ENCODE results near the gene CHIC1. TPM values are rescaled to one million over a fixed set of nuclear protein-coding genes. Genes with fewer than 3 reads are reported as not detected.
"Not testable (repeated sequence)": the region's sequence is repeated elsewhere in the genome, so short reads cannot be mapped to it uniquely, and the experiment has no call there.

Gene CHIC1
- polyA plus RNA-seq (ENCODE audit: insufficient read length in 4 of 4) = 10 to 100 TPM; 10.0 to 13.8 (median 12.0) TPM

GRCh38 chrX:73562984-73563737 lies at the start of gene CHIC1:
Gene CHIC1 (plus strand): TSS chrX:73563197. CDS start chrX:73563285, 88 bp downstream.
- peak in 2 of 4 donors; percentile 42 to 50 for DNase-seq (ENCODE audit: low read depth in 4 of 4, low spot score in 3 of 4)

GRCh38 chrX:73522823-73523222 lies 40.2 kb upstream of the CHIC1 start:
- not testable (repeated sequence) for DNase-seq (ENCODE audit: low read depth in 4 of 4, low spot score in 3 of 4)

GRCh38 chrX:73524906-73525305 lies 38.1 kb upstream of the CHIC1 start:
- no peak for DNase-seq (ENCODE audit: low read depth in 4 of 4, low spot score in 3 of 4)

DNA sequence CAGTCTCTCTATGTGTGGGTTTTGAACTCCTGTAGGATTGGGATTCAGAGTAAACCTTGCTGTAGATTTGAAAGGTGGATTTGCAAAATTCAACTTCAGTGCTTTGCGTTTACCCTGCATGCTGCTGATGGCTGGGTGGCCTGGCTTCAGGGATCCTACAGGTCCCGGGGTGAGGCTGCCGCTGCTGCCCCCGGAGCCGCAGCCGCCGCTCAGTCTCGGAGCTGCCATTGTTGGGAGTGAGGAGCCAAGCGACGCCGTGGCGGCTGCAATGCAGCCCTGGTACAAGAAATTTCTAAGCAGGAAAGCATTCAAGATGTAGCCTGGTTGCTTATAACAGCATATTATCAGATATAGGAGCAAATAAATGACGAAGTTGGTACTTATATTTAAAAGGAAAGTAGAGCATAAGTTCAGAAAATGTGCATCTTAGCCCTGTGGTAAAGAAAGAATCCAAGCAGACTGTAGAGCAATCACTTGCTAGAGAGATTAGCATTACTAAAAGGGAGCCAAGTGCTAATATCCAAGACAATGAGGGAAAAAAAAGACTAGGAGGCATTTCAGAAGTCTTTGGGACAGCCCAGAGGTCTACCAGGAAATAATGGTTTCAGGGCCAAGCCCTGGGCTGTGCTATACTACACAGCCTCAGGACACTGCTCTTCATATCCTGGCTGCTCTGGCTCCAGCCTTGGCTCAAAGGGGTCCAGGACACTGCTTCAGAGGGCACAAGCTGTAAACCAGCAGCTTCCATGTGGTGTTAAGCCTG lies 36.9 kb upstream of the CHIC1 start:
- no peak for DNase-seq (ENCODE audit: low read depth in 4 of 4, low spot score in 3 of 4)

DNA sequence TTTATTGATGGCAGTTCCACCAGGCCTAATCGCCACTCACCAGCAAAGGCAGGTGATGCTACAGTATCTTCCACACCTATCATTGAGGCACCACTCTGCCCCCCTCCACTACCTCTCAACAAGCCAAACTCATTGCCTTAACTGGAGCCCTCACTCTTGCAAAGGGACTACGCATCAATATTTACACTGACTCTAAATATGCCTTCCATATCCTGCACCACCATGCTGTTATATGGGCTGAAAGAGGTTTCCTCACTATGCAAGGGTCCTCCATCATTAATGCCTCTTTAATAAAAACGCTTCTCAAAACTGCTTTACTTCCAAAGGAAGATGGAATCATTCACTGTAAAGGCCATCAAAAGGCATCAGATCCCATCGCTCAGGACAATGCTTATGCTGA lies 31.3 kb upstream of the CHIC1 start:
- DNase-seq (ENCODE audit: low read depth in 4 of 4, low spot score in 3 of 4) = not testable (repeated sequence)

- DNase-seq (ENCODE audit: low read depth in 4 of 4, low spot score in 3 of 4) = no peak
Measured at GRCh38 chrX:73556159-73556558, 6.8 kb upstream of the CHIC1 start.

GRCh38 chrX:73561801-73562200 lies 1.2 kb upstream of the CHIC1 start:
- no peak for DNase-seq (ENCODE audit: low read depth in 4 of 4, low spot score in 3 of 4)

DNA sequence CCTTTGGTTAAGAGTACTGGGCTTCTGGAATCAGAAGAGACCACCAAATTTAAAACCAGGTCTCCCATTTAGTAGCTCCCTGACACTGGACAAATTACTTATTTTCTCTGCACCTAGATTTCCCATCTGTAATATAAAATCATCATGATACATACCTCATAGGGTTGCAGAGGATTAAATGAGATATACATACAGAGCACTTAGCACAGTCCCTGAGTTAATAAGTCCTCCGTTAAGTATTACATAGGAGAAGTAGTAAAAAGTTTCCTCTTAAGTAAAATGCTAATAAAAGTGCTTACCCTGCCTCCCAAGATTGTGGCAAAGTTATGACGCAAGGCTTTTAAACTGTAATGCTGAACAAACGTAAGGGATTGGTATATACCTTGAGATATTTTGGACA lies 539 bp upstream of the CHIC1 start:
- no peak for DNase-seq (ENCODE audit: low read depth in 4 of 4, low spot score in 3 of 4)

DNA sequence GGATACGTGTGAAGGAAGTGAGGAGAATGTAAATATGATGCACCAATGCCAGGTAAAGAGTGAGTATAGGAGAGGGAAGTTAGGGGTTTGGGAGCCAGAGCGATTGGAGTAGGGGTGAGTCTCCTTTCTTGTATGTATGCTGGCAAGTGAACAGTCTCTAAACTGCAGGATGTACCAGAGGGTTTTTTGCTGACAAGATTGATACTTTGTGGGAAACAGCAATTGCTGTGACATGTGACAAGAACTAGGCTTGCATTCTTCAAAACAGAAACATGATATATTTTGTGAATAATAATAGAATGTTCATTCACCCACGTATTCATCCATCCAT lies 706 bp downstream of the CHIC1 start:
- DNase-seq (ENCODE audit: low read depth in 4 of 4, low spot score in 3 of 4) = peak in 1 of 4 donors; percentile 29

DNA sequence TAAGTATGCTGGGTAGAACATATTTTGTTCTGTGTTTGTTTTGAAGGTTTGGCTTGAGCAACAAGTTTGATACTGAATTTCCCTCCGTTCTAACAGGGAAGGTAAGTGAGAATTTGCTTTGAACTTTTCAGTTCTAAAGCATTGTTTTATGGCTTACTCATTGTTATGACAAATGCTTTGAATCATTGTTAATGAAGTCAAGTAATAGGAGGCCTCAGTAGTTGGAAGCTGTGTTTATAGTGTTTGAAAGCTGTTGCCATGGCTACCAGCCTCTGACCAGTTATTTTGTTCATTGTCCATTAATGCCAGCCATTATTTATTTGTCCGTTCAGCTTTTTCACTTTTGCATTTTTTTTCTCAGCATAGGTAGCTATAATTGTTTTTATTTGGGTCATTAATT lies 14.4 kb downstream of the CHIC1 start:
- DNase-seq (ENCODE audit: low read depth in 4 of 4, low spot score in 3 of 4) = no peak

DNA sequence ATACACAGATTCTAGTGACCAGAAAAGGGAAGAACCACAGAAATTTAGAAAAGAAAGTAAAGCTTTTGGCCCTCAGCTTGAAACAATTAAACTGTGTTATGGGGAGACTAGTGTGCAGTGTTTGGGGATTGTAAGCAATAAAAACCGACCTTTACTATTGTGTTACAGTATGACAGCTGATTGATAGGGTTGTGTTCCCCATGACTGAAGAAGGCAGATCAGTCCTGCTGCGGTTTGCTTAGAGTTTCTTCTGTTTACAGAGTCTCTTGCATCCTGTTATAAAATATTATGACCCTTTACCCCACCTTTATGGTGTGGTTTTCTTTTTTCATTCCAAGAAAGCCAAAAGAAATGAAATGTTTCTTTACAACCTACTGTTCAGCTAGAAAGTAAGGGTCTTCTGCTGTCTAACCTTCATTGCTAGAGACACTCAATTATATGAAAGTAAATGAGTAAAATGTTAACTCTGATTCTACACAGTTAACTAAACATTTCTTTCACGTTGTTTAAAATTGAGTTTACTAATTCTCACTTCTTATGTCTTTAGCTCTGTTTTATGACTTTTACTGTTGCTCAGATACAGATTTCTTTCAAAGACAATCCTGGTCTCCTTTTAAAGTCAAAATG lies 18.1 kb downstream of the CHIC1 start:
- DNase-seq (ENCODE audit: low read depth in 4 of 4, low spot score in 3 of 4) = no peak

DNA sequence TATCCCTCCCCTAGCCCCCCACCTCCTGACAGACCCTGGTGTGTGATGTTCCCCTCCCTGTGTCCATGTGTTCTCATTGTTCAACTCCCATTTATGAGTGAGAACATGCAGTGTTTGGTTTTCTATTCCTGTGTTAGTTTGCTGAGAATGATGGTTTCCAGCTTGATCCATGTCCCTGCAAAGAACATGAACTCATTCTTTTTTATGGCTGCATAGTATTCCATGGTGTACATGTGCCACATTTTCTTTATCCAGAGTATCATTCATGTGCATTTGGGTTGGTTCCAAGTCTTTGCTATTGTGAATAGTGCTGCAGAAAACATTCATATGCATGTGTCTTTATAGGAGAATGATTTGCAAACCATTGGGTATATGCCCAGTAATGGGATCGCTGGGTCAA lies 34.8 kb downstream of the CHIC1 start:
- DNase-seq (ENCODE audit: low read depth in 4 of 4, low spot score in 3 of 4) = not testable (repeated sequence)

- no peak for DNase-seq (ENCODE audit: low read depth in 4 of 4, low spot score in 3 of 4)
Measured at GRCh38 chrX:73615022-73615421, 52.0 kb downstream of the CHIC1 start.

GRCh38 chrX:73641669-73642068 lies 78.7 kb downstream of the CHIC1 start:
- DNase-seq (ENCODE audit: low read depth in 4 of 4, low spot score in 3 of 4) = not testable (repeated sequence)

DNA sequence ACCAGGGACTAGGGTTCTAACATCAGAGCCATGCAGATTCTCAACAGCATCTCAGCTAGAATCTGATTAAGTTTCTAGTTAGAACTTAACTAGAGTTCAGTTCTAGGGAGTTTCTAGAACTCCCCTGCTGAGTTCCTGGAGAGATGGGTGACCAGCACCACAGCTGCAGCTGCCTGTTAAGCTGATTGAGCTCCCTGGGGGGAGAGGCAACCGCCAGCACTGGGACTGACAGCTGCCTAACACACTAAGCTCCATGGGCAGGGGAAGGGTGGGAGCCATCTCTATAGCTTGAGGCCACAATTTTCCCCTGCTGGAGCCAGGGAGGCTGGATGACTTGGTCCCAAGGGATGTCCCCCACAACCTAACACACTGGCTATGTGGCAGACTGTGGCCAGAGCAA lies 84.2 kb downstream of the CHIC1 start:
- no peak for DNase-seq (ENCODE audit: low read depth in 4 of 4, low spot score in 3 of 4)

DNA sequence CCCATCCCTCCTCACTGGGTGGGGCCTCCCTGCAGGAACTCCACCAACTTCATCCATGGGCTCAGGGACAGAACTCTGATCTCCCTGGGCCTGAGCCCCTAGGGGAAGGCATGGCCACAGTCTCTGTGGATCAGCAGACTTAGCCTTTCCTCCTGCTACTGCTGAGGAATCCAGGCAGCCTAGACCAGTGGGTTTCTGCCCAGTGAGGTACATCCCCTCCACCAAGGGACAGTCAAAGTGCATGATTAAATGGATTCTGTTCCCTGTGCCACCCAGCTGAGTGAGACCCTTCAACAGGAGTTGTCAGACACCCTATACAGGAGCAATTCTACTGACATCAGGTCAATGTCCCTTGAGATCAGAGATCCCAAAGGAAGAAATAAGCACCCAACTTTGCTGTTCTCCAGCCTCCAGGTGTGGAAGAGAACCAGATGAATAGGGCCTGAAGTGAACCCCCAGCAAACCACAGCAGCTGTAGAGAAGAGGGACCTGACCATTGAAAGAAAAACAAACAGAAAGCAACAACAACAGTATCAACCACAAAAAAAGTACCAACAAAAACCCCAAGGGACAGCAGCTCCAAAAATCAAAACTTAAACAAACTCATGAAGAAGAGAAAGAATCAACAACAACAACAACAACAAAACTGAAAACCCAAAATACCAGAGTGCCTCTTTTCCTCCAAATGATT lies 84.8 kb downstream of the CHIC1 start:
- DNase-seq (ENCODE audit: low read depth in 4 of 4, low spot score in 3 of 4) = no peak

DNA sequence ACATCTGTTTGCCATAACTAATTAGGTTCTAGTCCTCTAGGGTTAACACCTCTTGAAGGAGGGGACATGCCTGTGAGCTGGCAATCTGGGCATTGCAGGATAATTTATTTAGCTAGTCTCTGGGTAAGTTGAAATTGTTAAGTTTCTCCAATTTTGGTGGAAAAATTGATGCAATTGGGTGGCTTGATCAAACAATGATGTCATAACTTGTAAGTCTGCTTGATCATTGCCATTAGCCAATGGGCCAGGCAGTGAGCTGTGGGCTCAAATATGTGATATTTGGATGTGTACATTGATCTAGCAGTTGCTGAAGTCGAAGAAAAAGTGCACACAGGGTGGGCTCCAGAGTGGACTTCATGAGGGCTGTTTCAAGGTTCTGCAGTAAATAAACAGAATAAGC lies 98.3 kb downstream of the CHIC1 start:
- DNase-seq (ENCODE audit: low read depth in 4 of 4, low spot score in 3 of 4) = not testable (repeated sequence)

DNA sequence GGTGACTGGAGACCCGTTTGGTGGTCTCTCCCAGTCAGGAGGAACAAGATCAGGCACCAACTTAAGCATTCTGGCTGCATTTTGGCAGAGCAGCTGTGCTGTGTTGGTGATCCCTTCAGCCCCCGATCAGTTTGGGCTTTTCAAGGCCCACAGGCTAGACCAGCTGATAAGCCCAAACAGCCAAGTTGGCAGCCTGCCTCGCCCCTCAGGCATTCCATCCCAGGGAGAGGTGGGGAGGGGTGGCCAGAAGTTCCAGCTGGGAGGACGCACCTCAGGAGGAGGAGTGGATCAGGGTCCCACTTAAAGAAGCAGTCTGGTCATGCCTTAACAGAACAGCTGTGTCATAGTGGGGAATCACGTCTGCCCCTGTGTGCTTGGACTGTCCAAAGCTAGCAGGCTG lies 105.8 kb downstream of the CHIC1 start:
- no peak for DNase-seq (ENCODE audit: low read depth in 4 of 4, low spot score in 3 of 4)

- DNase-seq (ENCODE audit: low read depth in 4 of 4, low spot score in 3 of 4) = no peak
Measured at GRCh38 chrX:73681408-73681807, 118.4 kb downstream of the CHIC1 start.

GRCh38 chrX:73683236-73683859 lies 120.4 kb downstream of the CHIC1 start:
- no peak for DNase-seq (ENCODE audit: low read depth in 4 of 4, low spot score in 3 of 4)

- not testable (repeated sequence) for DNase-seq (ENCODE audit: low read depth in 4 of 4, low spot score in 3 of 4)
Measured at GRCh38 chrX:73707014-73707413, 144.0 kb downstream of the CHIC1 start.
